GM11168 (cell line): ENCODE measurements around the gene SLX4IP.

Experiments
- in situ Hi-C: fragments of 300-500 bp; cut with MboI; formaldehyde crosslinking; loops from one replicate; pipeline ENCODE4 v1.12.0; 2022; ENCODE audit warnings: low sequenced_read_pairs; ENCODE audit not compliant: unreplicated experiment

The SLX4IP gene

DNA sequence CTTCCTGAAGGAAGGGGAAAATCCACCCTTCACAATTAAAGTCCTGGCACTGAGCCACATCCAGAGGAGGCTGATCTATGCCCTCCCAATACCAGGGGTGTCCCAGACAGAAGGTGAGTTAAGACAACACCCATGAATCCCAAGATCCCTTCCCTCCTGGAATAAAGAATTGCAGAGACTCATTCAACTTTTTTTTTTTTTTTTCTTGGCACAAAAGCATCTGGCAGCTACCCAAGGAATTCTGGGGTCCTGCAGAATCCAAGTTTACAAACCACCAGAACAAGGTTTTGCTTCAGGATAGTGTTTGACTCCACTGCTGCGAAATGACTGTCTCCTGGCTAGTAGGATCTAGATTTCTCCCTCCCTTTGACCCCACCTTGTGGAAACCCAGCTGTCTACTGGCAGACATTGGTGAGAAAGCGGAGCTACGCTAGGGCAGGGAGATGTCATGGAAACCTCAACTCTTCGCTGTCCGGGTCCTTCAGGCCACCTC is 201.3 kb downstream of the SLX4IP start:
- in situ Hi-C loops: no loop called here

DNA sequence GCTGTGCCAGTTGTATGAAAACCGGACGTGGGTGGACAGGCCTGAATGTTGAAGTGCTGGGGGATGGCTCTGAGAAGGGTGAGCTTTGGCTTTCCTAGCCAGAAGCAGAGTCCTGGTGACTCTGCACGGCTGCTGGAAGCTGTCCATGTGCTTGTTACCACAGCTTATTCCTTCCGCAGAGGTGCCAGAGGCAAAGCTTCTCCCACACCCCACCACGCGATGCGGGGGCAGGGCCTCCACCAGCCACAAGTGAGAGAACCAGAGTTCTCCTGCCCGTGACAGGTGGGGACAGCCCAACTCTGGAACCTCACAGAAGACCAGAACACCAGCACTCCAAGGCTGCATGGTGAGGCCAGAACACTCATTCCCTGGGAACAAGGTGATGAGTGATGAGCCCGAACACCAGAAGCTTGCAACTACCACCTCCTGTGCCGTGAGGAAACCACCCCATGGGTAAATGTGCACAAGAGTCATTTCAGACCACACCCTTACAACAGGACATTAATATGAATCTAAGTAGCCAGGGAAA is 202.0 kb downstream of the SLX4IP start:
- in situ Hi-C loops: no loop called here

DNA sequence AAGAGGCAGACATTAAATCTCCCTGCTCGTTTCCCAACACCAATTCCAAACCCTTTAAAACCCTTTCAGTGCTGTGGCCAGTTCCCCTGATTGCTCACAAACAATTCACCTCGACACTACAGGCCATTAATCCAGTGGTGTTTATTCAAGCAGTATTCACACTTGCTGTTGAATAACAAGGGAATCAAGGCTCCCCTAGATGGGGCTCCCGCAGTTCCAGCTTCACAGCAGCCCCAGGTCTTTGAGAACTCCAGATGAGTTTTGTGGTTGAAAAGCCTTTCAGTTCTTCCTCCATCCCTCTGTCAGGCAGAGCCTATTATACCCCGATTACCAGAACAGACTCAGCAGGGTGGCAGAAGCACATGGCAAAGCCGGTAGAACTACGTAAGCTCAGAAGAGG is 202.5 kb downstream of the SLX4IP start:
- in situ Hi-C loops: no loop called here

DNA sequence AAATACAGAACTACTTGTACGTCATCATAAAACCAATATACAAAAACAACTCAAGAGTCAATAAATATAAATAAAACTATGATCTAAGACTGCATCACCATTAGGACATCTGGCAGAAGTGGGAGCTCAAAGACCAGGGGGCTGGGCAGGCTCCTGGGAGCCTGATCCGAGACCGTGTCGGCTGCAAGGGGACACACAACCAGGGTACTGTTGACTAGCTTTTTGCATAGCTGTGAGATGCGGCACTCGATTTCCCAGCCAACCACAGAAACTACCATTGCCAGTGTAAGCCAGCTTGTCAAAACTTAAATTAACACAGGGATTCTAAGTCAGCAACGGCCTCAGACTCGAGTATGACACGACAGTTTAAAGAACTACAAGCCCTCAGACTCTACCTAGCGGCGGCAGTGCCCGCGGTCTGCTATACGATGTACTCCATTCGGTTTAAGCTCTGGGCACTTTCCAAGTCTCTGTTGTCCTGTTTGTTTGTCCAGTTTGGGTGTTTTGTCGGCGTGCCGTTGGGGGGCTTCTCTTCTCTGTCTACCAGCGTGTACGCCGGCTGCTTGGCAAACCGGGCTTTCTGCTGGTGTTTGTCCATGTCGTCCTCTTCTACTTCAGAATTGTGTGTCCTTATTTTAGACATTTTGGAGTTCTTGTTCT is 204.1 kb downstream of the SLX4IP start:
- in situ Hi-C loops: no loop called here

DNA sequence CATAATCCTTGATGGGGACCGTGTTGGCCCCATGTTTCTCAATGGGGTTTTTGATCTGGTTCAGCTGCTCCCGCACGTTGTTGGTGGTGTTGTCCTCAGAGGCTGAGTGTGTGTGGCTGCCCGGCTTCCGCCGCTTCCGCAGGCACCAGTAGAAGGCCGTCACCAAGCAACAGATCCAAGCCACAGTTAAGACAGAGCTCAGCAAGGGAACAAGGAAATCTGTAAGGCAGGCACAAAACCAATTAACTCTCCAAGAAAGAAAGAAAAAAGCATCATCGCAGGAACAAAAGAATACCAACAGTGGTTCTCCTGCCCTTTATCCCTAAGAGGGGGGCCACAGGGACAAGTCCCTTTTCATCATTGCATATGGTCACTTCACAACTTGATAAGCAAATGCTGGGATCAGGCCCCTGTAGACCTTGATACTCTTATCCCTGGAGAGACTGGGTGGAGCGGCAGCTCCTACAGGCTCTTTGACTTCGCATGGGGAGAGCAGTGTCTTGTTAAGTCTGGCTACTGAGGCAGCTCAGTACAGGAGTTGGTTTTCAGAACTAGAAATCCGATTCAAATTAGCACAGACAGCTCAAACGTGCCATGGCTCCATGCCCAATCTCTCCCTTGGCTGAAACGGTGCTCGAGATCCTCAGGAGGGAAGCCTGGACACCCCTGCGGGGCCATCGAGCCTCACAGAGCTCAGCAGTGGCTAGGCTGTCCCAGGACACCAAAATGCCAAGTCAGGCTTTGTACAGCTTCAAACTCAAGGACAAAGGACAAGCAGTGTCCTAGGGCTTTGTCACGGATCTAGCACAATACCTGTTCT is 204.8 kb downstream of the SLX4IP start:
- in situ Hi-C loops: no loop called here

DNA sequence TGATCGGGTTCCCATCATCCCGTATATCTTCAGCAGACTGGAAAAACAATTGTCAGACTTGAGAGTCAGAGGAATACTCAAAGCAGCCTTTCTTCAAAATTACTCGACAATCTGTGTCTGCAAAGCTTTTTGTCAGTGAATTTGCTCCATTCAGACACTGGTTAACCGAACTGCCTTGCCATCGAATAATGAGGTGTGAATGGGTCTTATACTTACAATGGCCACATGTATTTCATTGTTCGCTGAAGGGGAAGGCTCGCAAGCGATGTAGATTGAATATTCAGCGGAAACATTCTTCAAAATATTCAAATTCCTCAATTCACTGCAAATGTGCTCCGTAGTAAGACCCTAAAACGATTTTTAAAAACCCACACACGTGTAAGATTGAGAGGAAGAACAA is 205.8 kb downstream of the SLX4IP start:
- in situ Hi-C loops: no loop called here

DNA sequence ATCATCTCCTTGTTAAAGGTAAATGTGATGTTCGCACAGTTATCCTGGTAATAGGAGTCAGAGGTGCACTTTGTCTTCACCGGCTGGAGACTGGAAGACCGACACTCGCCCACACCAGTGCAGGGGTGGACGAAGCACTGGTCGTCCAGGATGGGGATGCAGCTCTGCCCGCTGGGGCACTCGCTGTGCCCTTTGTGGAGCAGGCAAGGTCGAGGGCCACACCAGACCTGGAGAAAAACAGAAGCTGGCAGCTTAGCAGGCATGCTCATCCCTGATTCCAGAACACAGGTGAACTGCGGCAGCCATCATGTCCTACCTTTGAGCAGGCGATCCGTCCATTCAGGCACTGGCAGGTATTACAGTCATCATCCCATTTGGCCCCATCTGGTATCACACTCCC is 206.4 kb downstream of the SLX4IP start:
- in situ Hi-C loops: no loop called here

DNA sequence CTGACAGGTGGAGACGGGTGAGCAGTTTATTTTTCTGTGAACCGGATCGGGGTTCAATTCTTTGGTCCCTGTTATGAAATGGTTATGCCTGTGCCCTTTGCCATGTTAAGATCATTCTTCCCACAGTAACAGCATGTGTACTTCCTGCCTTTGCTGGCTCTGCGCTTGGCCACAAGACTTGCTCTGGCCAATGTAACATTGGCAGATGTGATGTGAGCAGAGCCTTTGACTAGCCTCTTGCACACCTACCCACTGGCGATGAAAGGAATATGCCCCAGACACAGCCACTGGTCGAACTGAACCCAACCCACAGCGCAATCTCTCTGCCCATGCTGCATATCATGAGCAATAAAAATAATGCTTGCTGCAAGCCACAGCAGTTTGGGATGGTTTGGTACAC is 206.8 kb downstream of the SLX4IP start:
- in situ Hi-C loops: no loop called here

DNA sequence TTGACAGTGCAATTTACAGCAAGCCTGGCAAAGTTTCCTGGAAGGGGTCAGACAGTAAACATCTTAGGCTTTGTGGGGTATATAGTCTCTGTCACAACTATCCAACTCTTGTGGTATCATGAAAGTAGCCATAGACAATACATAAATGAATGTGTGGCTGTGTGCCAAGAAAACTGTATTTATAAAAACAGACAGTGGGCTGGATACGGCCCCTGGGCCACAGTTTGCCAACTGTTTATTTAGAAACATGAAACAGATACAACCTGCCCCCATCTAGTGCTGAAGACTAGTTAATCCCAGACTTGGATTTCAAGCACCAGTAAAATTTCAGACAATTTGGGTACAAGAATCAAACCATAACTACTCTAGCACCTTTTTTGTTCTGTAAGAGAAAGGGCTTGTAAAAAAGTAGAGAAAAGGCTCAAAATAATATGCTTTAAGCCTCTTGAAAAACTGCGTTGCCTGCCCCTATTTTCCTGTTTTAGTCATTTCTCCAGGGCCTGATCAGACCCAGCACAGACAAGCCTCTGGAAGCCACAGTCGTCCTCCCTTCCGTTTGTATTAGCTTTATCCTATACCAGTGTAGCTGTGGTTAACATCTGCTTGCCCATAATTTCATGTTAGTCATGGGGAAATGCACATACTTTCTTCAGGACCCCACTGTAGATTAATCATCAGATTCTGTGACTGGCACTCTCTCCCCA is 207.9 kb downstream of the SLX4IP start:
- in situ Hi-C loops: no loop called here

DNA sequence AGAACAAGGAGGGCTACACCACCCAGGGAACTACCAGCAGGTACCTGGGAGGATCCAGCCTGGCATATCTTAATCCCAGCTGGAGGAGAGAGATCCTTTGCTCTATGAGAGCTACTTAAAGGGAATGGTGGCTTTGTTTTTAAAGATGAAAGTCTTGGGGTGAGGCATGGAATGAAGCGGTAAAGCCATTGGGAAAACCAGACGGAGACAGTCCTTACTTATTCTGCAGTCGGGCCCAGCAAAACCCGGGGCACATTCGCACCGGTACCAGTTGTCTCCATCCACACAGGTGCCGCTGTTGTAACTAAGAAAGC is 208.4 kb downstream of the SLX4IP start:
- in situ Hi-C loops: no loop called here

DNA sequence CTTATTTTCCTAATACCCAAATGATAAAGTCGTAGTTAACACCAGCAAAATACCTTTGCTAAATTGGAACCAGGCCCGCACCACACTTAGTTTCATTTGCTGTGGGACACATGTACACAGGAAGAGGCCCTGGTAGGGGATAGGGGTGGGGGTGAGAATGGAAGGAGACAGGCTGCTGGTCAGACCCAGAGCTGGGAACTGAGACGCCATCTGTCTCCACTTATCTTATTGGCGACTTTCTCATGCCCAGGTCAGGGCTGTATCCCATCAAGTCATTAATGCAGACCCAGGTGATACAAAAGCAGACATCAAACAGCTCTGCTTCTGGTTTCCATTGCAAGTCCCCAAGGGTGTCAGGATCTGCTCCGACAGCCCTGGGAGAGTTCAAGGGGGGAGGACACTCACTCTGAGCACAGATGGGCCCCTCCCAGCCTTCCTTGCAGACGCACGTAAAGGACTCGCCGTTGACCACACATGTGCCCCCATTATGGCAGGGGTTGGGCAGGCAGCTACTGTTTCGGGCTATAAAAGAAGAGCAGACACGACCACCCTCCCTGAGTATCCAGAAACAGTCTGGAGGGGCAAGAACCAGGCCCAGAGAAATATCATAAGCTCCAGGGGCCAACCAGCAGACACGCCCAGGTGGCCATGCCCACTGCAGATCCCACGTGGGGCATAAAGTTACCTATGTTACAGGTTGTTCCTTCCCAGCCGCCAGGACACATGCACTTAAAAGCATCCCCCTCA is 209.5 kb downstream of the SLX4IP start:
- in situ Hi-C loops: no loop called here

DNA sequence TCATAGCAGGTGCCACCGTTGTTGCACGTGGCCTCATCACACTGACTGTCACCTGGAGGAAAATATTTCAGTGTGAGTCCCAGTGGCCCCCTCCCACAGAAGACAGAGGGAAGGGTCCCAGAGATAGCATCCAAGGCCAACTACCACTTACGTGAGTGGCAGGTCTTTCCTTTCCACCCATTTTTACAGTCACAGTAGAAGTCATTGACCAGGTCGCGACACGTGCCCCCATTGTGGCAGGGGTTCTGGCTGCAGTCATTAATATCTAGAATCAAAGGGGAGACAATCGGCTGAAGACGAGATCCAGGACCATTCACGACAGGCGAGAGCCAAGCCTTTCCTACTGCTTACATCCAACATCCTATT is 210.1 kb downstream of the SLX4IP start:
- in situ Hi-C loops: no loop called here

DNA sequence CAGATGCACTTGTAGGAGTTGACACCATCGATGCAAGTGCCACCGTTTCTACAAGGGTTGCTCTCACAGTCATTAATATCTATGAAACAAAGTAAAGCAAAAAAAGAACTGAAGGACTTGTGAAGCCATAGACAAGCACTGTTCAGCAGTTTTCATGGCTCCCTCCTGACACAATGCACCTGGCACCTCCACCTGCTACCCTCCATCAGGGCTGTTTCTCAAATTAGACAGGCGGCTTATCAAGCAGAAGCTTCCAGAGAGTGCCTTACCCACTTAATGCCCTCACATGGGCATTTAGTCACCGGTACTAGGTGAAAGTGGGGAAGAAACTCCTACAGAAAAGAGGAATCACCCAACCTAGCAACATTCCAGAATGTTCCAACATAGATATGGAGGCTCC is 210.9 kb downstream of the SLX4IP start:
- in situ Hi-C loops: no loop called here

DNA sequence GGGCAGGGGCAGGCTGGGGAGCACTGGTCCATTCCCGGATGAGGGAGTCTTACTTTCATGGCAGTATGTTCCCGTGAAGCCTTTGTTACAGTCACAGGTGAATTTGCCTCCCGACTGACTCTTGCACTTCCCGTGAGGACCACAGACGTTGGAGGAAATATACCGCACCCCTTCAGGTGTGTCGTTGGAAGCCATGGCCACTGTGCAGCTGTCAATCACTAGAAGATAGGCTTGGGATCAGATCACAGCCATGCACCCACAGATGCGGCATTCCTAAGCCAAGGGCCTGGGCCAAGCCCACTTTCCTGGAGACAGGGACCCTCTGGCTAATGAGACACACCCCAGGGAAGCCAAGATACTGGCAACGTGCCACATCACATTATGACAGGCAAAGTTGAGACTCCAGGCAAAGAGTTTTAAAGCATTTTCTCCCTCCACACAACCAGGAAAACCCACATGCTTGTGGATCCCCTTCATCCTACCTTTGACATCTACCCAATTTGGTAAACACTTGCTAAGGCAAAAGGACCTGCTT is 211.8 kb downstream of the SLX4IP start:
- in situ Hi-C loops: no loop called here

DNA sequence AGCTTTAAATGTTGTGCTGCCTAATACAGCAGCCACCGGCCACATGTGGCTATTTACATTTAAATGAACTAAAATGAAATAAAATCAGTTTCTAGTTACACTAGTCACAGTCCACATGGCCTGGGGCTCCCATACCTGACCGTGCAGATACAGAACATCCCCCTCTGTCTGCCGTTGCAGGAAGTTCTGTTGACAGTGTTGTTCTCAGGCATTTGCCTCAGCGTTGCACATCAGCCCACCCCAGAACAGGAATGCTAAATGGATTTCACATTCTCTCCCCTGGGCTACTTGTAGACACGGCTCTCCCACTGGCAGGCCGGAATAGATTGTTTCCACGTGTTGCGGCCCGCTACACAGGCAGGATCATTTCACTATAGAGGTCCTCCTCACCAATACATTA is 212.4 kb downstream of the SLX4IP start:
- in situ Hi-C loops: no loop called here

DNA sequence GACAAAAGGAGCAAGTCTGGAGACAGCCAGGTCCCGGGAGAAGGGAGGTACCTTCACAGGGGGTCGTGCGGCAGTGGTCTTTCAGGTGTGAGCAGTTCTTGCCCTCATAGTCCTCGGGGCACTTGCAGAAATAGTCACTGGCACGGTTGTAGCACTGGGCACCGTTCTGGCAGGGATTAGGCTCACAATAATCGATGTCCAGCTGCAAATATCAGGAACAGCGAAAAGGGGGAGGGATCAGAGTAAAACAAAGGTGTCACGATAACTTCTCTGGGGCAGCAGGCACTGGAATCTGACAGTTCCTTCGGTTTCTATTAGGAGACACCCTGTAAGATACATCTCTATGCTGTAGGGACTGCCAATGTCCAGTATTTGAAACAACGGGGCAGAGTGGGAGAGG is 212.8 kb downstream of the SLX4IP start:
- in situ Hi-C loops: no loop called here

DNA sequence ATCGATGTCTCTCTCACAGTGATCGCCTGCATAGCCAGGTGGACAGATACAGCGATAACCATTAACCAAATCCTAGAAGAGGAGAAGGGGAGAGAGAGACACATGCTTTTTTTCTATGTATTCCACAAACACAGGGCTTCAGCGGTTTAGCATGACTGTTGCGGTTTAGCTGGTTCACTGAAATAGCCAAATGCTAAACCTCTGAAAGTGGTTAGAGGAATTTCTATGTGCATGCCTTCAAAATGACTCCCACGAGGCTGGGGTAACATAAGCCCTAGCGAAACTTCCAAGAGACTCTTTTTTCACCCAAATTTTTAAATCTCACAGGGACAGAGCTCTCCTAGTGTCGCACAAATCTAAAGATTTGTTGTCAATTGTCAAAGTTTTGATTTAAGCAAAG is 213.5 kb downstream of the SLX4IP start:
- in situ Hi-C loops: no loop called here

DNA sequence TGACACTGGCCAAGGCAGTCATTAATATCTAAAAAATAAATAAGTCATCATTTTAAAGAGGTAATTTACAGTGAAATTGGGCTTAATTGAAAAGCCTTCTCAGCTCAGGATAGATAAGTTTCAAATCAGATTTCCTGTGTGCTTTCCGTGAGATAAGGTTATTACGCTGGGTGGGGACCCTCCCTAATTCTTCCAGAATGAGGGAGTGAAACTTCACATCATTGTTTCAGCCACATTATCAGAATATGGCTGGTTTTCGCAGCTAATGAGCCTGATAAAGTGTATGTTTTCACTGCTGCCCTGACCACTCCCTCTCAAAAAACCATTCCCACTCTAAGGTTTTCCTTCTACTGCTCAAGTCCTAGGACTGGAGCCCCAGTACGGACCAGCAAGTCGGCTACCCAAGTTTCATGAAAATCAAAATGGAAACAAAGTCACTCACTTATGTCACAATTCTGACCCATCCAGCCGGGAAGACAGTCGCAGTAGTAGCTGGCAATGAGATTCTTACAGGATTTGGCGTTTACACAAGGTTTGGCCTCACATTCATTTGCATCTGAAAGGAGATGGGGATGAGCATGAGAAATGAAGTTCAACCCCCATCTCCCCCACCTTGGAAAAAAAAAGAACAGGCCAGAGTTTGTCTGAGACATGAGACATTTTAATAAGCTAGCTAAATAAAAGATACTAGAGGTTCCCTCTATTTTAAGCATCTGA is 214.1 kb downstream of the SLX4IP start:
- in situ Hi-C loops: no loop called here

DNA sequence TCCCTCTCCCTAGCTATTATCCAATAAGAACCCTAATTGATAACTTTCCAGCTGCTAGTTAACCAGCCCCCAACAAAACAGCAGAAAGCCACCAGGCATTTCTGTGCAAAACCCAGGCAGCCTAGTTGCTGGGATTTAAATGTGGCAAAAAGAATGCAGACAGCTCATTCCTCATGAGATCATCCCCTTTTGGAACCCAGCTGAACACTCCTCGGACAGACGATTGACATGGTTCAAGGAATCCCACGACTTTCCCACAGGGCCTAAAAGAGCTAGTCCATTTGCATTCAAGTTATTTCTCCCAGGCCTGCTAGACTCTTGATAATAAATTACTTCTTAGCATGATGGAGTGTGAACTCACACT is 214.7 kb downstream of the SLX4IP start:
- in situ Hi-C loops: no loop called here
